HFFc6 (cell line): ENCODE data around the gene MYLK2. TPM values are rescaled to one million over a fixed set of nuclear protein-coding genes. Genes with fewer than 3 reads are reported as not detected.

Source experiments
- DNase-seq: peaks from one replicate; pipeline ENCODE4 v3.0.0-alpha.2; 2018
- H3K27ac Mint-ChIP-seq: 2 replicates; pipeline ENCODE4 v1.8.0; 2020; ENCODE audit warnings: mild to moderate bottlenecking, mixed read lengths
- H3K27me3 Mint-ChIP-seq: 2 replicates; pipeline ENCODE4 v1.8.0; 2021; ENCODE audit warnings: mild to moderate bottlenecking, moderate library complexity, mixed read lengths; ENCODE audit not compliant: insufficient read depth
- H3K36me3 Mint-ChIP-seq: 2 replicates; pipeline ENCODE4 v1.8.0; 2021; ENCODE audit warnings: low read depth, mixed read lengths
- H3K4me1 Mint-ChIP-seq: 2 replicates; pipeline ENCODE4 v1.8.0; 2020; ENCODE audit warnings: low read depth, mixed read lengths
- H3K4me3 Mint-ChIP-seq: 2 replicates; pipeline ENCODE4 v1.8.0; 2020; ENCODE audit warnings: mild to moderate bottlenecking, moderate library complexity, mixed read lengths
- H3K9me3 Mint-ChIP-seq: 2 replicates; pipeline ENCODE4 v1.8.0; 2020; ENCODE audit warnings: mild to moderate bottlenecking, mixed read lengths
- CTCF ChIP-seq: fragments of 200-600 bp; sonication (generic); IDR thresholded peaks from 2 replicates; pipeline ENCODE4 v1.5.0; 2021; ENCODE audit warnings: antibody characterized with exemption, mild to moderate bottlenecking
- total RNA-seq, 6 experiments: library from RNA; stranded (reverse); fragmentation: NEBNext Ultra II Directional; extraction: Animal tissue kit (Norgen Biotek cat#: 25700); gene quantifications; 2 replicates in 1 of 6; 3 replicates in 5 of 6; pipeline ENCODE4 v1.2.3, GENCODE V29; 2021

Gene MYLK2
- total RNA-seq, 6 experiments from 2014 or later = 0.07 to 0.30 (median 0.16) TPM

GRCh38 chr20:31815408-31816188, 3.6 kb upstream of the MYLK2 start:
- H3K27ac Mint-ChIP-seq = no peak overlapping the region
- no peak overlapping the region for H3K4me3 Mint-ChIP-seq
- no peaks in the 10 kb centered on the region for H3K9me3 Mint-ChIP-seq
- H3K36me3 Mint-ChIP-seq = no peaks in the 10 kb centered on the region
- H3K4me1 Mint-ChIP-seq = peaks cover 31% of the 10 kb centered on the region
- no peak for TF ChIP-seq CTCF
- H3K27me3 Mint-ChIP-seq = peaks cover under 1% of the 10 kb centered on the region; the same call in 1 of the 2 replicates
- no peak for DNase-seq

- no peak for TF ChIP-seq CTCF
- Mint-ChIP-seq H3K27me3 (peaks cover 1% of the 10 kb centered on the region; the same call in 1 of the 2 replicates), H3K27ac (no peak overlapping the region), H3K4me3 (no peak overlapping the region), H3K4me1 (peaks cover 25% of the 10 kb centered on the region), H3K9me3 (no peaks in the 10 kb centered on the region), H3K36me3 (no peaks in the 10 kb centered on the region)
- DNase-seq = no peak
Measured at GRCh38 chr20:31816221-31816620, 2.9 kb upstream of the MYLK2 start.

- Mint-ChIP-seq H3K4me1 (peaks cover 13% of the 10 kb centered on the region), H3K27me3 (peaks cover 1% of the 10 kb centered on the region; the same call in 1 of the 2 replicates), H3K36me3 (no peaks in the 10 kb centered on the region), H3K4me3 (no peak overlapping the region), H3K9me3 (no peaks in the 10 kb centered on the region), H3K27ac (no peak overlapping the region)
- DNase-seq = no peak
- no peak for TF ChIP-seq CTCF
Measured at GRCh38 chr20:31817461-31817860, 1.7 kb upstream of the MYLK2 start.

- Mint-ChIP-seq H3K27ac (no peak overlapping the region), H3K27me3 (peaks cover 1% of the 10 kb centered on the region; the same call in 1 of the 2 replicates), H3K4me1 (peaks cover 6% of the 10 kb centered on the region; the same call in 1 of the 2 replicates), H3K36me3 (no peaks in the 10 kb centered on the region), H3K4me3 (no peak overlapping the region), H3K9me3 (no peaks in the 10 kb centered on the region)
- no peak for DNase-seq
- TF ChIP-seq CTCF = no peak
Measured at GRCh38 chr20:31818376-31818908, 714 bp upstream of the MYLK2 start.

- no peak overlapping the region for H3K27ac Mint-ChIP-seq
- DNase-seq = no peak
- H3K4me3 Mint-ChIP-seq = no peak overlapping the region
- H3K36me3 Mint-ChIP-seq = no peaks in the 10 kb centered on the region
- TF ChIP-seq CTCF = no peak
- H3K4me1 Mint-ChIP-seq = peaks cover 10% of the 10 kb centered on the region
- H3K9me3 Mint-ChIP-seq = no peaks in the 10 kb centered on the region
- peaks cover 1% of the 10 kb centered on the region; the same call in 1 of the 2 replicates for H3K27me3 Mint-ChIP-seq
Measured at GRCh38 chr20:31820228-31820627, 1.1 kb downstream of the MYLK2 start.
